ENCODE results near the gene ANKFN1. TPM values are rescaled to one million over a fixed set of nuclear protein-coding genes. Genes with fewer than 3 reads are reported as not detected.

Gene ANKFN1
- not detected for polyA plus RNA-seq

DNA sequence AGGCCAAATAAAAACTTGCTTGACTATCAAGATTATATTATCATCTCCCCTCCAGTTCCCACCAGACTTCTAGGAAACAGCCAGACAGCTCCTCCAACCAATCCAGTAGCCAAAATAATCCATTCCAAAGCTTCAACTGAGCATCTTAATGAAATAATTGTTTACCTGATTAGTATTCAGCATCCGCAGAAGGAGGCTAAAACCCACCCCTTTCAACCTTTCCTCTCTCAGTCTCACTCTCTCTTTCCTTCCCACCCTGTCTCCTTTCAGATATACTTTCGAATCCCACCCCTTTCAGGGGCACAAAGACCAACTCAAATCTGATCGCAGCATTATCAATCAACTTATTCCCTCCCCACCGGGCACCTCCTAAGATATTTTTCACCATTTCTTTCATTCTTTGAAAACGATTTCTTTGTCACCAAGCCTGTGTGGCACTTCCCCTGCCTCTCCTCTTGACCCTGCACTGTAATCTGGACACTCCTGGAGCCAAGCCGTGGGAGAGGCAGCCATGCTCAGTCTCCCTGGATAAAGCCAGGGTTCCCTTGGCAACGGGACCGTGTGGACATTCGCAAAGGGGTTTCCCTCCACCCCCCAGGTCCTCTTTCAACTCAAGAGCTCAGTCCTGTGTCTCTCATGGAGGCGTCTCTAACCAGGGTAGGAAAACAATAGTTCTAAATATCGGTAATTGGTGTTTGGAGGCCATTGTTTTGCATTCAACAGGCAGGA lies at the start of gene ANKFN1:
TSS of gene ANKFN1 (plus strand) at position 602 of the 729 bp plus-strand sequence. CDS start 59,193 bp downstream, outside the sequence.
- Mint-ChIP-seq H3K27ac (no peak within 1 kb of the TSS), H3K4me1 (no peaks in the 10 kb centered on the region), H3K9me3 (no peaks in the 10 kb centered on the region), H3K36me3 (no peaks in the 10 kb centered on the region), H3K4me3 (no peak within 1 kb of the TSS), H3K27me3 (ENCODE audit: low read depth in 3 of 3) (peaks cover 0 to 2% (median 2%) of the 10 kb centered on the region in 3 donors)
- no peak for DNase-seq

- no peaks in the 10 kb centered on the region for H3K36me3 Mint-ChIP-seq
- DNase-seq: no peak
- peaks cover 0 to 15% (median 2%) of the 10 kb centered on the region in 3 donors for H3K27me3 Mint-ChIP-seq (ENCODE audit: low read depth in 3 of 3)
- no peaks in the 10 kb centered on the region for H3K4me1 Mint-ChIP-seq
- no peak overlapping the region for H3K27ac Mint-ChIP-seq
- H3K9me3 Mint-ChIP-seq: peaks cover 0 to 5% (median 0%) of the 10 kb centered on the region in 6 donors
- no peak overlapping the region for H3K4me3 Mint-ChIP-seq
Observed at GRCh38 chr17:56108811-56109284, 44.4 kb upstream of the ANKFN1 start.

GRCh38 chr17:56109836-56110235 lies 43.4 kb upstream of the ANKFN1 start:
- peaks cover 0 to 2% (median 0%) of the 10 kb centered on the region in 6 donors for H3K9me3 Mint-ChIP-seq
- H3K27me3 Mint-ChIP-seq (ENCODE audit: low read depth in 3 of 3): peaks cover 0 to 13% (median 2%) of the 10 kb centered on the region in 3 donors
- no peaks in the 10 kb centered on the region for H3K36me3 Mint-ChIP-seq
- no peaks in the 10 kb centered on the region for H3K4me1 Mint-ChIP-seq
- H3K4me3 Mint-ChIP-seq: no peak overlapping the region
- H3K27ac Mint-ChIP-seq: no peak overlapping the region
- DNase-seq: no peak

DNA sequence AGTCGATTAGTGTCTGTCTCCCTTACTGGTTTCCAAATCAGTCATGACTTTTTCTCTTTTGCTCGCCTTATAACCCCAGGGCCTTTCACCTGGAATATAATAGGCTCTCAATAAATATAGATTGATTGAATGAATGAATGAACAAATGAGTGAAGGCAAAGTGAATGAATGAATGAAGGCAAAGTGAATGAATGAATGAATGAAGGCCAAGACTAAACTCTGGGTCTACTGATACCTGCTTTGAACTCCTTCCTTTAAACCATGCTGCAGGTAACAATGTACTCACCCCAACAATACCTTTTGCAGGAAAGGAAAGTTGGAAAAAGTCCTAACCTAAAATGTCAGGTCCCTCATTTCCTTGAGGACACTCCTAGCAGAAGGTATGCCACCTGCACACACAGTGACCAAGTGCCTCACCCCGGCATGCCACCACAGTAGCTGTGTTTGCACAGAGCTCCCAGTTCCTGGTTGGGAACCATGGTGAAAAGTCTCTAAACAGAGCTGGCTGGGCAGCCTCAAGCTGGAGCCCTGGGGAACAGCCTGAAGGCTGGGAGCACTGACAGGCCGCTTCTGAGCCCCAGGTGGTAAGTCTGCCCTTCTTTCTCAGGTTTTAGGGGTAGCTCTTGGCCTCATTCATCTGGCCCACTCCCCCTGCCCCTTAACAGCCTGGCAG lies 42.7 kb upstream of the ANKFN1 start:
- peaks cover 0 to 2% (median 0%) of the 10 kb centered on the region in 6 donors for H3K9me3 Mint-ChIP-seq
- H3K36me3 Mint-ChIP-seq: no peaks in the 10 kb centered on the region
- peaks cover 0 to 7% (median 2%) of the 10 kb centered on the region in 3 donors for H3K27me3 Mint-ChIP-seq (ENCODE audit: low read depth in 3 of 3)

GRCh38 chr17:56111706-56112485 lies 41.4 kb upstream of the ANKFN1 start:
- H3K27ac Mint-ChIP-seq: no peak overlapping the region
- peaks cover 0 to 2% (median 0%) of the 10 kb centered on the region in 6 donors for H3K9me3 Mint-ChIP-seq
- DNase-seq: no peak
- peaks cover 0 to 5% (median 2%) of the 10 kb centered on the region in 3 donors for H3K27me3 Mint-ChIP-seq (ENCODE audit: low read depth in 3 of 3)
- H3K36me3 Mint-ChIP-seq: no peaks in the 10 kb centered on the region
- no peak overlapping the region for H3K4me3 Mint-ChIP-seq
- no peaks in the 10 kb centered on the region for H3K4me1 Mint-ChIP-seq

More for the DNA sequence above, 42.7 kb upstream of the ANKFN1 start:
- Mint-ChIP-seq H3K4me1 (no peaks in the 10 kb centered on the region), H3K27ac (no peak overlapping the region), H3K4me3 (no peak overlapping the region)
- no peak for DNase-seq

GRCh38 chr17:56113486-56113885 lies 39.8 kb upstream of the ANKFN1 start:
- Mint-ChIP-seq H3K4me1 (no peaks in the 10 kb centered on the region), H3K9me3 (no peaks in the 10 kb centered on the region), H3K27me3 (ENCODE audit: low read depth in 3 of 3) (peaks cover 0 to 2% (median 2%) of the 10 kb centered on the region in 3 donors), H3K36me3 (no peaks in the 10 kb centered on the region), H3K4me3 (no peak overlapping the region), H3K27ac (no peak overlapping the region)
- DNase-seq: no peak

- no peak overlapping the region for H3K4me3 Mint-ChIP-seq
- H3K4me1 Mint-ChIP-seq: no peaks in the 10 kb centered on the region
- peaks cover 0 to 2% (median 2%) of the 10 kb centered on the region in 3 donors for H3K27me3 Mint-ChIP-seq (ENCODE audit: low read depth in 3 of 3)
- H3K27ac Mint-ChIP-seq: no peak overlapping the region
- H3K9me3 Mint-ChIP-seq: no peaks in the 10 kb centered on the region
- no peaks in the 10 kb centered on the region for H3K36me3 Mint-ChIP-seq
- DNase-seq: no peak
Observed at GRCh38 chr17:56114469-56114868, 38.8 kb upstream of the ANKFN1 start.

DNA sequence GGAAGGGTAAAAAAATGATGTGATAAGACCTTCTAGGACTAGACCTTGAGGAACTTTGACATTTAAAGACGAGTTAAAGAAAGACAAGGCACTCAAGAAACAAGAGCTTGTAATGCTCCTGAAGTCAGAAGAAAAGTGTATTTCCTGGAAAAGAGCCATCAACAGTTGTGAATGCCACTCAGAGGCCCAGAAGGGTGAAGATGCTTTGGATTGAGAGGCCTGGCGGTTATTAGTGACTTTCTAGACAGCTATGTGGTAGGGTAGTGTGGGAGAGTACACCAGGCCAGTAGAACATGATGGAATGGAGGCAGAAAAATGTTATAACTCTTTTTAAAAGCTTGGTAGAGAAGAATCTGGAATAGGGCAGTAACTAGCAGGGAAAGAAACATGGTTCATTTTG lies 34.1 kb upstream of the ANKFN1 start:
- Mint-ChIP-seq H3K27me3 (ENCODE audit: low read depth in 3 of 3) (peaks cover 0 to 3% (median 0%) of the 10 kb centered on the region in 3 donors), H3K9me3 (no peaks in the 10 kb centered on the region), H3K4me1 (no peaks in the 10 kb centered on the region), H3K4me3 (no peak overlapping the region), H3K27ac (no peak overlapping the region), H3K36me3 (no peaks in the 10 kb centered on the region)
- no peak for DNase-seq

GRCh38 chr17:56119936-56120335 lies 33.3 kb upstream of the ANKFN1 start:
- peaks cover 0 to 4% (median under 1%) of the 10 kb centered on the region in 3 donors for H3K27me3 Mint-ChIP-seq (ENCODE audit: low read depth in 3 of 3)
- DNase-seq: no peak
- H3K4me3 Mint-ChIP-seq: no peak overlapping the region
- H3K9me3 Mint-ChIP-seq: no peaks in the 10 kb centered on the region
- H3K36me3 Mint-ChIP-seq: no peaks in the 10 kb centered on the region
- no peak overlapping the region for H3K27ac Mint-ChIP-seq
- H3K4me1 Mint-ChIP-seq: no peaks in the 10 kb centered on the region

DNA sequence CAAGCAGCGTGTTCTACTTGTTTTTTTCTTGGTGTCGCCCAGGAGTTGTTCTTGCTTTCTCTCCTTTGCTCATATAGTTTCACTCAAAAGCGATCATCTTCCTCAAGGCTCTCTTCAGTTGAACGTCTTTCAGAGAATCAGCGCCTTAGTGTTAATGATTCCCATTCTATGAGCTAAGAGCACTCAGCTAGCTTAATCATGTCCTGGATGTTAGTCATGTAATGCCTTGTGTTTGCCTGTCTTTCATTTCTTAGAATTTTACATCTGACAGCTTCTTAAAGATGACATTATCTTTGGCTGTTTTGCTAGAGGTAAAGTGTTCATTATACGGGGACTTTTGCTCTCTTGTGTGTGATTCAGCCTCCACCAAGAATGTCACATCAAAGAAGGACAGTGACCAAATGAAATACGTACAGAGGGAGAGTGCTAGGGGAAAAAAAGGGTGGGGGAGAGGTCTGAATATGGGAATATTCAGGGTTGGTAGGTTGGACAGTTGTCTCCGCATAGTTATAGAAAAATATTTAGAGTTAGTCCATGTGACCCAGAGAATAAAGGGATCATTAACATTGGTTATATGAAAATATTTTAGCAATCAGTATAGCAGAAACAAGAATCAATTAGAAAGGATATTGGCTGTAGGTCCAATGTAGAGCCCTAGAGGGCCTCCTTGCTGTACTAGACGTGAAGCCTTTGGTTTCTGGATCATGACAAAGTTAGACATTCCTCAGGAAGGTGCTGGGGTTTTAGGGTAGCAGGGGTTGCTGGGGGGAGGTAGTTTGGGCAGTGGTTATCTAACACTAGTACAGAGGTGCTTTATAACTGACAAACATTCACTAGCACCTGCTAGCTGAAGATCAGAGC lies 31.9 kb upstream of the ANKFN1 start:
- Mint-ChIP-seq H3K27ac (no peak overlapping the region), H3K36me3 (no peaks in the 10 kb centered on the region), H3K4me1 (no peaks in the 10 kb centered on the region), H3K27me3 (ENCODE audit: low read depth in 3 of 3) (peaks cover 0 to 4% (median 3%) of the 10 kb centered on the region in 3 donors), H3K9me3 (no peaks in the 10 kb centered on the region), H3K4me3 (no peak overlapping the region)
- no peak for DNase-seq

DNA sequence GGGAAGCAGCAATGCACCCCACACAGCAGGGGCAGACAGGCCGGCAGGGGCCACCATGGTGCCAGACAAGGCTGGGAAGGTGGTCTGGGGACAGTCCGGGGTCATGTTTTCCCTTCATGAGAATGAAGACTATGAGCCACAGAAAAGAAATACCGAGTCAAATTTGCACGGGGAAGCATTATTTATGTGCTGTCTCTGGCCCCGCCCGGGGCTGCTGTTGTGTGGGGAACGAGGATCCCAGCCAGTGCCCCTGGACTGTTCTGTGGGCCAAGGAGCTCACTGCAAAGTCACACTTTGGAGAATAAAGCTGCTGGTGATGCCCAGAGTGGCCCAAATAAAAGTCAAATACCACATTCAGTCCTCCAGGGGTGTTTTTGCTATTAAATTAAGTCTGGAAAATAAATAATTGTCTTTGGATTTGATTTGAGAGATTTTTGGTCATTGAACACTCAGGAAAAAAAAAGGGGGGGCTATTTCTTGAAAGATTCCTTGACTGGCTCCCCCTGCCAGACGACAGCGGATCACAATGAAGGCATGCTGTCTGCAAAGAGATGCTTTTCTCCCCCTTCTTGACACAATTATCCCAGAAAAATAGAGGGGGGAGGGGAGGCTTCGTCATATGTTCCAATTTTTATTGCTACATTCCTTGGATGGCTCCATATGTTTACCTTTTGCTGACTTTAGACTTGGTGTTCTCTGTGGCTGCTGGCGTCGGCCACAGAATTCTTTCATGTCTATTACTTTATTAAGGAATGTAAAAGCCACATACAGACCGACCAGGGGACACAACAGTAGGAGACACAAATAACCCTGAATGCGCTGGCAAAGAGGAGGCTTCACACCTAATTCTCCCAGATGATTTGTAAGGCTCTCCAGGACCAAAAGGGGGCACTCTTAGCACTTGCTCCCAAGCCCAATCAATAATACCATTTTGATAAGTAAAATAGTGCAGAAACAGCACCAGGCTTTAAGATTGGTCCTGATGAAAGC lies 27.1 kb upstream of the ANKFN1 start:
- H3K9me3 Mint-ChIP-seq: no peaks in the 10 kb centered on the region
- no peaks in the 10 kb centered on the region for H3K4me1 Mint-ChIP-seq
- no peak for DNase-seq
- H3K27me3 Mint-ChIP-seq (ENCODE audit: low read depth in 3 of 3): peaks cover 0 to 5% (median 5%) of the 10 kb centered on the region in 3 donors
- no peak overlapping the region for H3K4me3 Mint-ChIP-seq
- H3K27ac Mint-ChIP-seq: no peak overlapping the region
- no peaks in the 10 kb centered on the region for H3K36me3 Mint-ChIP-seq

- Mint-ChIP-seq H3K27ac (no peak overlapping the region), H3K4me3 (no peak overlapping the region), H3K9me3 (no peaks in the 10 kb centered on the region), H3K36me3 (no peaks in the 10 kb centered on the region), H3K4me1 (no peaks in the 10 kb centered on the region), H3K27me3 (ENCODE audit: low read depth in 3 of 3) (peaks cover 1 to 3% (median 2%) of the 10 kb centered on the region in 3 donors)
- no peak for DNase-seq
Observed at GRCh38 chr17:56130026-56130425, 23.2 kb upstream of the ANKFN1 start.
